Hepatocyte (in vitro differentiated cells): ENCODE results near the gene ARFGAP1.

Experiments used
- EZH2 ChIP-seq: fragments of 200-600 bp; sonication (generic); IDR thresholded peaks from 2 replicates; pipeline ENCODE4 v1.6.1; 2016; ENCODE audit warnings: antibody characterized with exemption, mild to moderate bottlenecking, borderline replicate concordance
- TF ChIP-seq, protein P1 (sequence below): fragments of 200-600 bp; sonication (generic); IDR thresholded peaks from 2 replicates; pipeline ENCODE4 v1.5.1; 2016; ENCODE audit warnings: antibody characterized with exemption, mild to moderate bottlenecking; ENCODE audit not compliant: poor library complexity

DNA sequence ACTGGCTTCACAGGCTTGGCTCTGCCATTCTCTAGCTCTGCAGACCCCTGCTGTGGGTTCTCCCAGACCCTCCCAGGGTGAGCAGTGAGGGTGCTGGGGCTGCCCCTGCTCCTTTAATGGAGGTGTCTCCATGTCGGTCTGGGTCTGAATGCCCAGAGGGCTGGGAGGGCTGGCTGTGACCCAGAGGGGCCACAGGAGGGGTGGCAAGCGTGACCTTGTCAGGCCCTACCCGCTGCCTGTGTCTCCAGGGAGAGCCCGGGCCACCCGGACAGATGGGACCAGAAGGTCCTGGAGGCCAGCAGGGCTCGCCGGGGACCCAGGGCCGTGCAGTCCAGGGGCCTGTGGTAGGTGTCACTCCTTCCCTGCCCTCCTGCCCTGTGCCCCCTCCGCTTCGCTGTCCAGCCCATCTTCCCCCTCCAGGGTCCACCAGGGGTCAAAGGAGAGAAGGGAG, 52.4 kb downstream of the ARFGAP1 start:
- TF ChIP-seq, protein P1, sequence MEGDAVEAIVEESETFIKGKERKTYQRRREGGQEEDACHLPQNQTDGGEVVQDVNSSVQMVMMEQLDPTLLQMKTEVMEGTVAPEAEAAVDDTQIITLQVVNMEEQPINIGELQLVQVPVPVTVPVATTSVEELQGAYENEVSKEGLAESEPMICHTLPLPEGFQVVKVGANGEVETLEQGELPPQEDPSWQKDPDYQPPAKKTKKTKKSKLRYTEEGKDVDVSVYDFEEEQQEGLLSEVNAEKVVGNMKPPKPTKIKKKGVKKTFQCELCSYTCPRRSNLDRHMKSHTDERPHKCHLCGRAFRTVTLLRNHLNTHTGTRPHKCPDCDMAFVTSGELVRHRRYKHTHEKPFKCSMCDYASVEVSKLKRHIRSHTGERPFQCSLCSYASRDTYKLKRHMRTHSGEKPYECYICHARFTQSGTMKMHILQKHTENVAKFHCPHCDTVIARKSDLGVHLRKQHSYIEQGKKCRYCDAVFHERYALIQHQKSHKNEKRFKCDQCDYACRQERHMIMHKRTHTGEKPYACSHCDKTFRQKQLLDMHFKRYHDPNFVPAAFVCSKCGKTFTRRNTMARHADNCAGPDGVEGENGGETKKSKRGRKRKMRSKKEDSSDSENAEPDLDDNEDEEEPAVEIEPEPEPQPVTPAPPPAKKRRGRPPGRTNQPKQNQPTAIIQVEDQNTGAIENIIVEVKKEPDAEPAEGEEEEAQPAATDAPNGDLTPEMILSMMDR: no peak
- no peak for TF ChIP-seq EZH2
